Fibroblast of peridontal ligament (primary cell): Measurements from ENCODE around the gene PCARE.
"Not testable (repeated sequence)": the region's sequence is repeated elsewhere in the genome, so short reads cannot be mapped to it uniquely, and the experiment has no call there.

Experiments used
- DNase-seq: peaks from one replicate; pipeline ENCODE4 v3.0.0-alpha.2; 2010; ENCODE audit errors: extremely low read depth

PCARE gene

DNA sequence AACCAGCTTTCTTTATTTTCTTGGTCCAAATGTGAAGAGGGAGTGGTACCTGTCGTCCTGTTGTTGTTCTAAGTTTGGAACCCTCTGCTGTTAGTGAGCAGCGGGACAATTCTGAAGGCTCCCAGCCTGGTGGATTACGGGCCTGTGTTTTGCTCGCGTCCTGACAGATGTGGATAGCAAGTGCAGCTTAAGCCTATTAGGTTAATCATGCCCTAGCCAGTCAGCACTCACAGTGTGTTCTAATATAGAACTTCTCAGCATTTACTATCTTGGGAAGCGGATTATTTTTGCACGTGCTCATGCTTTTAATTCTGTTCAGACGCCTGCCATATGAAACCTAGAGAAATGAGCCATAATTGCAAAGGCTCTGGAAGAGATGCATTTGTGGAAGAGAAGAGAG is at the start of gene PCARE:
Gene PCARE, minus strand, starts transcription at position 113 of the 400 bp plus-strand sequence. CDS start 262 bp downstream, outside the sequence.
- no peak for DNase-seq

DNA sequence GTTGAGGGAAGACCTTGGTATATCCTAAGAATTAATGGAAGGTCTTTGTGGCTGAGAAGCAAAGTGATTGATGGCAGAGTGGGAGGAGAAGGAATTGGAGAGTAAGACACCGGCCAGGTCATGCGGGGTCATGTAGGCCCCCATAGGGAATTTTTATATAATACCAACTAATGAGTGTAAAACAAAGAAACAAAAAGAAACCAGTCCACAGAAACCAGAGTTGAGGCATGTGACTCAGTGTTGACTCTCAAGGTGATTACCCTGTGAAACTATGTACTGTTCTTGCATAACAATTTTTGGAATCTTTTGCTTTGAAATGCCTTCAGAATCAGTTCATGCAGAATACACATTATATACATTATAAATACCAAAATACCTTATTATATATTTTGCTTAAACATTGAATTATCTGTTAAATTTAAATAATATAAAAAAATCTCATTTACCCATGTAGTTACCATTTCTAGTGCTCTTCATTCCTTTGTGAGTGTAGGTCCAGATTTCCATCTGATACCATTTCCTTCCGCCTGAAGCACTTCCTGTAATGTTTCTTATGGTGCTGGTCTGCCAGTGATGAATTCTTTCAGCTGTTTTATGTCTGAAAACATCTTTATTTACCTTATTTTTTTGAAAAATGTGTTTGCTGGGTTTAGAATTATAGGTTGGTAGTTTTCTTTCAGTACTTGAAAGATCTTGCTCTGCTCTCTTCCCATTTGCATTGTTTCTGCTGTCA is 49.5 kb upstream of the PCARE start:
- DNase-seq = peak; percentile 76

DNA sequence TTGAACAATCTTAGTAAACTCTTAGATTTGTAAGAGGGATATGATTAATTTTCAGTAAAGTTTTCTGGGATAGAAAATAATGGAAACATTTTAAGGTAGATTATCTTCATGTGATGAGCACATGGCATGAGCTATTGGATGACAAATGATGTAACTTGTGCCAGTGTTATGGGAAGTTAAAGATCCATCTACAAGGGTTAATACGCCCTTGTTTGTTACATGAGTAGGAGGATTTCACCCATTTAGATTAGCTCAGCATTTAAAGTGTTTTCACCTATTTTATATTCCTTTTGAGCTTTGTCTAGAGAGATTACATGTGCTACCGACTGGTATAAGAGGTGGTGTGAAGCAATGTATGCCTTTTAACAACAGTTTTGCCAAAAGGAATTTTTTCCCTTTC is 46.5 kb upstream of the PCARE start:
- no peak for DNase-seq

DNA sequence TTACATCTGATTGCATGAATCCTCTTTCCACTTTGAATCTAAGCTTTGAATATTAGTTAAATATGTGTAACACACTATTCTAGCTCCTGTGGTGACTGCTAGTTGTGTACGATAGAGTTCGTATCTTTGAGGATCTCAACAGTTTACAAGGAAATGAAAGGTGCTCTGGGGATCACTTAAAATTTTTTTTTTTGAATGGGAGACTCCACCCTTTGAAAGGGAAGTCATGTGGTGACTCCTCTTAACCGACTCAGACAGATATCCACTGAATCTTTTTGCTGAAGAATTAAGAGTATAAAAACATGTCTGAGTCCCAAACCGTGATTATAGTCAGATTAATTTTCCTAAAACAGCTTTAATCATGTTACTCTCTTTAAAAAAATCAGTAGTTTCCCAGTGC is 44.9 kb upstream of the PCARE start:
- DNase-seq = no peak

DNA sequence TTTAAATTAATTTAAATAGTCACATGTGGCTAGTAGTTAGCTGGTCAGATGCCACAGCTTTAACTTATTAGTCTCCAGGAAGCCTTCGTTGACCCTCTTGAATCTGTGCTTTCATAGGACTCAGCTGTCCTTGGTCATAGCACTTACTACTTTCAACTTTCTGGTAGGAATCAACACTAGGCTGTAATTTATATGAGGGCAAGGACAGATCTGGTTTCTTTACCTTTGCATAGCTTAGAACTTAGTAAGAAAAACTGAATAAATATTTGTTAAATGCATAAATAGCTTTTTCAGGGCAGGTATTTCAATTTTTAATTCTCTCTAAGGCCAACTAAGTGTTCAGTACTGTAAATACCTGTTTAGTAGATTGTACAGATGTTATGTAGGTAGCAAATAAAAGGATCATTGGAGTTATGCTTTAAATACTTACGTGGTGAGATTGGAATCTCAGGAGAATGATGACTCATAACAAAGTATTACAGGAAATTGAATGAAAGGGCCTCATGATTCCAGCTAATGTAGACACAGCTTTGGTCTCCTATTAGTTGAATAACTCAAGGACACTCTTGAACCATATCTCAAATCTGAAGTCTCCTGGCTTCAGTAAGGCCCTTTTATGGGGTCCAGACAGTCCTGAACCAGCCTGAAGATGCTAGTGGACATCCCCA is 43.4 kb upstream of the PCARE start:
- DNase-seq = no peak

DNA sequence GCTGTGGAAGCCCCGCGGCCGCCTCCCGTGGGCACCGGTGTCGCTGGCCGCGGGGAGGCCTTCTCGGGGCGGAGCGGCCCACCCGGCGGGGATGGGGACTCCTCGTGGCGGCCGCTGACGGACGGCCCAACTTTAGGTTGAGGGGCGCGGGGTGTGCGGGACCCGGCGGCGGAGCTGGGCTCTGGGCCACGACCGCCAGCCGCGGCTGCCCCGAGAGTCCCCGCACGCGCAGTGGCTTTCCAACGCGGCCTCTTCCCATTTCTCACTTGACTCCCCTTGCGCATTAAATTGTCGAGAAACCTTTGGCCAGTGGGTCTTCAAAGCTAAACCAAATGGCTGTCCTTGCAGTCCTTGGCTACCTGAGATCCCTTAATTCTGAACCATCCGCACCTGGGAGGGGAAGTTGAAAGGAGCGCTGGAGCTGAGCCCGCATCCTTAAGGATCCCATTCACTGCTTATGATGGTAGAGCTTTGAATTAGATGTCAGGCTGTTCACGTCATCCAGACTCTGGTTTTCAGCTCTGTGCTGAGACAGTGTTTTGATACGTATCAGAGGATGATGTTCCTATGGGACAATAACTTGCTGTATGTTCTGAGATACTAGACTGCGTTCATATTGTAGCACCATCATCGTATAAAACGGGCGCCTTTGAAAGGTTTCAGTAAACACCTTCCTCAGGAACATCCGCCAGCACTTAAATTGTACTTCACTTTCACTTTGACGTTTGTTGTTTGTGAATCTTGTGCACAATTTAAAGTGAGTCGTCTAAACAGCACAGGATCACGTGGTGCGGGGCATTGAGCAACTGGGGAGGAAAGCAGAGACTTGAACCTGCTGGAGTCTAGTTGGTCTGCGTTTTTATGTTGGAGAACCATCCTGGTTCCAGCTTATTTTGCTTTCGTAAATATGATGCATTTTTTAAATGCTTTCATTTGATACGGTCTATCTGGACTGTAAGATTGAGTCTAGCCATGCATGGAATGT is 41.8 kb upstream of the PCARE start:
- peak; percentile 85 for DNase-seq

DNA sequence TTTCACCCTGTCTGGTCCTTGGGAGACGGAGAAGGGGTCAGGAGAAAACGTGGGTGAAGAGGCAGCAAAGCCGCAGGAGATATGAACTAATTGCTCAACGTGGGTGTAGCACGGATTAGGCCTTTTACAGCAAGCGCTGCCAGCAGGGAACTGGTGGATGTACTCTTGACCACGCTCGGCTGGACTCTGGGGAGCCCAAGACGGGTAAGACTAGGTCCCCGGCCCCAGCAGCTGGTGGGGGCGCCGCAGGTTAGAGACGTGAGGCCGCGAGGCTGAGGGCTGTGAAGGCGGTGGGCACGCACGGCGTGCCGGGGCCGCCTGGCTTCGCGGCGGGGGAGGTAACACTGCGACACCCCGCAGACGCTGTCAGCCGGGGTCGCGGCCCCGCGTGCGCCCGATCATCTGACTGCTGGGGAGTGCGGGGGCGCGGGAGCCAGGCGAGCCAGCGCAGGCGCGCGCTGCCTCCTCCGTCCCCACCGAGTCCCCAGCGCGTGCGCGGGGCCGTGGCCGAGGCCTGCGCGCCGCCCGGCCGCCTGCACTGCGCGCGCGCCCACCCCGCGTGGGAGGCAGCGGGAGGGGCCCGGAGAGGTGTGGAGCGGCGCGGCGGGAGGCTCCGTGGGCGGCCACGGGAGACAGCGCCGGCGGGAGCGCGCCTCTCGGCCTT is 40.8 kb upstream of the PCARE start, which contains the start of gene CLIP4:
Gene CLIP4, plus strand, starts transcription at position 470 of the 664 bp plus-strand sequence. CDS start 5,974 bp downstream, outside the sequence.
- DNase-seq = peak; percentile 34

DNA sequence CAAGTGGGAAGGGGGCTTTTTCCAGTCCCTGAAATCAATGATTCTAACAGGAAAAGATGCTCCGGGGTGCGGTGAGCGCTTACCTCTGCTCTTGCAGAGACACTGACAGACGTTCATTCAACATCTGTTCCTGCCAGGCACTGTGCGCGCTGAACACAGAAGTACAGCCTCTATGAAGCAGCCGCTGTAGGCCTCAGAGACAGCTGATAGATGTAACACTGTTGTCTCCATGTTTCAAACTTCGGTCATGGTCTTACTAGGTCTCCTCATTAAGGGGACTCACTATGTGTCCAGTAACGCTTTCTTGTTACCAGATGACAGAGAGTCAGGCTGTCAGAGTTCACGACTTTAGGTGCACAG is 40.2 kb upstream of the PCARE start:
- no peak for DNase-seq

DNA sequence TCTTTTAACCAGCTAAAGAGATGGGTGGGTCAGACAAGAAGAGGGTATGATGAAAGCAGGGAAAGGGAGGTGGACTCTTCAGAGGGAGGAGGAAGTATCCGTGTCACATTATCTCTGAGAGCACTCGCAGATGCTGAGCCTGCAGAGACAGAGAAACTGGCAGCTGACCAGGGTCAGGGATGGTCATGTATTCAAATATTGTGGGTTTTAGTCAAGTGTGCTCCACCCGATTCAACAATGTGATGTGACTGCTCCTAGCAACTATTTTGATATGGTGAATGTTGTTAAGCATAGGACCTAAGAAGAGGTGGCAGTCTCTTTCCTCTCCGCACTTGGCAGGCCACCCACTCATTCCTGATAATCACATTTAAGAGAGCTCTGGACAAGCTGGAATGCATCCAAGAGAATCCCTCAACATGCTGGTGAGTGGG is 39.6 kb upstream of the PCARE start:
- DNase-seq = peak; percentile 66

DNA sequence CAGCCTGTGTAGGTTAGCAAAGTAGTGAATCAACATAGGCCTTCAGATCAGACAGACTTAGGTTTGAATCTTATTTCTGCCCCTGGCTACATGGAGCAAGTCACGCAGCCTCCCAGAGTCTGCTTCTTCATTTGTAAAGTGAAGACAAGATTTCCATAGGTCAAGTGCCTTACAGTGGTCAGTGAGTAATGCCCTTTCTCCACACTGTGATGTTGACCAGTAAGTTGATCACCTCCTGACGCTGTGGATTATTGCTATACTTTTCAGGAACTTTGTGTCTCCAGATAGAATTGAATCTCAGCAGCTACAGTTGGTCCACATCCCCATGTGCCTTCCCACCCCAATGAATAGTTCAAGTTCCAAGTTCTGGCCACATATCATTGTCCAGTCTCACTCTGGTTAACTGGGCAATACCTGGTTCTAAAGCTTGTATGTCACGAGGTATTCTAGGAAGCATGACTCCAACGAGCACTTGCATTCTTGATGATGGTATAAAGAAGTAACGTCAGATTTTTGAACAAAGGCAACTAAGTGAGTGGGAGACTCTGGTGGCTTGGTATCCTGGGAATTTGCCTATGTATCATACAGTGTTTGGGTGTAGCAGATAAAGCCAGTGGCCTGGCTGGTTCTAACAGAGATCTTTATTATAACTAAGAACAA is 38.8 kb upstream of the PCARE start:
- DNase-seq = no peak

DNA sequence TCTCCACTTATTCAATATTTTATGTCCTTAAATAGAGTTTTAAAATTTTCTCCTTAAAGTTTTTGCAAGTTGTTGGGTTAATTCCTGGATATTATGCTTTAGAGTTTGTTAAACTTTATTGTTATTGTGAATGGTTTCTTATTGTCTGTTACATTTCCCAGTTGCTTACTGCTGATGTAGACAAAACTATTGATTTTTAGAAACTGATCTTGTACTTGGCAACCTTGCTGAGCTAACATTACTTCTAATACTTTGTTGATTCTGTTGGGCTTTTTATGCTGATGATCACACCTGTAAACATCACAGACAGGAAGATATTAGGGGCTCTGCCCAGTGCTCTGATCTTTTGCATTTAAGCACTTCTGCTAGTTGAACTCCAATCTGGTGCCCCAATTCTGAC is 38.1 kb upstream of the PCARE start:
- no peak for DNase-seq

DNA sequence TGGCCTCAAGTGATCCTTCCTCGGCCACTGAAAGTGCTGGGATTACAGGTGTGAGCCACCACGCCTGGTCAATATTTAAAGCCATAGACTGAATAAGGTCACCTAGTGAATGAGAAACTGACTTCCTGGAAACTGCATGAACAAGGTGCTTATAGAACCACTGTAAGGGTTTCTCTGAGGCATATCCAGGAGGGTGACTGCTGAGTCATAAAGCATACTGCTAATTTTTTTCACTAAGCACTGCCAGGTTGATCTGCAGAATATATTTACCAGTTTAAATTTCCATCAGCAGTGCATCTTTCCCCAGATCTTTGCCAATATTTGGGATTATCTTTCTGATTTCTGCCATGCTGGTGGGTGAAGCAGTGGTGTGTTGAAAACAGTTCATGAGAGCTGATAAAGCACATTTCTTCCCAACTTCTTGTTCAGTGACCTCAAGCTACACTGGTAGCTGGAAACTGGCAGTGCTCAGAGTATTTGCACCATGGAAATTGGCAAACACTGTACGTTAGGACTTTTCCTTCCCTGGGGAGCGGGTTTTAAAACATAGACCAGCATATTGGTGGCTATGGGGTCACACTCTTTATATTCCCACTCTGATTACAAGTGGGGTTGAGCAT is 36.7 kb upstream of the PCARE start:
- no peak for DNase-seq

DNA sequence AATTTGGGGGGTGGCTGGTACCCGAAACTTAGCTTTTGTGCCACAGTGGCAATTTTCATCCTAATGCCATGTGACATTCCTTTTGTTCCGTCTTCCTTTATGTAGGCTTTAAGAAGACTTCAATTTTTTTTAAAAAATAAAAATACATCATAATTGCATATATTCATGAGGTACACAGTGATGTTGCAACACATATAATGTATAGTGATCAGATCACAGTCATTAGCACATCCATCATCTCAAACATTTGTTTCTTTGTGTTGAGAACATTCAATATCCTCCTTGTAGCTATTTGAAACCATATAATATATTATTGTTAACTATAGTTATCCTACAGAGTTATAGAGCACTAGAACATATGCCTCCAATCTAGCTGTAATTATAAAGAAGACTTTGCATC is 34.9 kb upstream of the PCARE start:
- DNase-seq = no peak

DNA sequence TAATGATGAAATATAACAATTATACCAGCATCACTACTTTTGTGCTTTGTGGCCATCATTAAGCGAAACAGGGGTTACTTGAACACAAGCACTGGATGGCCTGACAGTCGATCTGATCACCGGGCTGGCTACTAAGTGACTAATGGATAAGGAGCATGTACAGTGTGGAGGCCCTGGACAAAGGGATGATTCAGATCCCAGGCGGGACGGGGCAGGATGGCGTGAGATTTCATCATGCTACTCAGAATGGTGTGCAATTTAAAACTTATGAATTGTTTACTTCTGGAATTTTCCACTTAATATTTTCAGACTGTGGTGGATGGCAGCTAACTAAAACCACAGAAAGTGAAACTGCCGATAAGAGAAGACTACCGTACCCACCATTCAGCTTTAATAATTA is 33.9 kb upstream of the PCARE start:
- peak; percentile 88 for DNase-seq

DNA sequence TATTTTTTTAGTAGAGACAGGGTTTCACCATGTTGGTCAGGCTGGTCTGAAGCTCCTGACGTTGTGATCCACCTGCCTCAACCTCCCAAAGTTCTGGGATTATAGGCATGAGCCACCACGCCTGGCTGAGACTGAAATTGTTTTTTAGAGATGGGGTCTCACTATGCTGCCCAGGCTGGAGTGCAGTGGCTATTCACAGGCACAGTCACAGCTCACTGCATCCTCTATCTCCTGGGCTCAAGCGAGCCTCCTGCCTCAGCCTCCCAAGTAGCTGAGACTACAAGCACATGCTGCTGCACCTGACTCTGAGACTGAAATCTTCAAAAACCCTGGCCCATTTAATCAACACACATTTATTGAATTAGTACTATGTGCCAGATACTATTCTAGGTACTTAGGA is 33.2 kb upstream of the PCARE start:
- not testable (repeated sequence) for DNase-seq

DNA sequence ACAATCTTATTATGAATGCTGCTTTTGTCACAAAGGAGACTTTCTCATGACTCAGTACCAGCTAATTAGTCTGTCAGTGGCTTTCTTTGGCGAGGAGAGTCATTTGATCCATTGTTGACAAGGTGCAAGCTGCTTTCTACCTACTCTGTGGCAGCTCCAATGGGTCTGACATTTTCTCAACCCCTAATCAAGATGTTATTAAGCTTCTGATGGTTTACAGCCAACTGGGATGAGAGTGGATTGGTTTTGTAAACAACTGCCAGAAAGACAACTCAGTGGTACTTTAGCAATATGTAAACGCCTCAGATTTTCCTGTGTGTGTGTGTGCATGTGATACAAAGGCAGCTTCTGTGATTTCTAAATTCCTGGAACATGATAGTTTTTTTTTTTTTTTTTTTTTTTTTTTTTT is 32.7 kb upstream of the PCARE start:
- DNase-seq = peak; percentile 71

DNA sequence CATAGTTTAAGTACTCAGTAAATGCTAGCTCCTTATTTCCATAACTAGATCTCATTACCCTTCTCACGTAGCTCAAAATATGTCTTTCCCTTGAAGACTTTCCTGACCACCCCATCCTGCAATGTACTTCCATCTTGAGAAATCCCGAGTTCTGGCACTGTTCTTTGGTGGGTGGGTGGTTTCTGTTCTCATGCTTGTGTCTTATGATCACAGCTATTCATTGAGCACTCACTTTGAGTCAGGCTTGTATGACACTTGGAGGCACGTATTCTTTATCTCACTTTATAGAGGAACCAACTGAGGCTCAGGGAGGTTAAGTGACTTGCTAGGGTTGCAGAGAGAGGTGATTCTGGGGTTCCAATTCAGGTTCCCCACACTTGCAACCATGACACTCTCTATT is 31.9 kb upstream of the PCARE start:
- no peak for DNase-seq

DNA sequence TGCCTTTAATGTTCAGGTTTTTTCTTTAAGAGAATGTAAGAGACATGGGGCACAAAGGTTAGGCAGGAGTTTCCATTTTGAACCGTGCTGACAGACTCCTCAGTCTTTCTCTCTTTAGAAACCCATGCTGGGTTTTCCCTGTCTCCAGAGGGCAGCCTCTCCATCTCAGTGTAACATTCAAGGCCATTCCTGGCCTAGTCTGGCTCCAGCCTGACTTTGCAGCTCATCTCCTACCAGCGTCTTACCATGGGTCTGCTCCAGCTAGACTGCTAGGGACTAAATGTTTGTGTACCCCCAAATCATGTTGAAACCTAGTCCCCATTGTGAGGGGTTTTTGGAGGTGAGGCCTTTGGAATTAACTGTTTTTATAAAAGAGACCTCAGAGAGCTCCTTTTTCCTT is 31.1 kb upstream of the PCARE start:
- no peak for DNase-seq

DNA sequence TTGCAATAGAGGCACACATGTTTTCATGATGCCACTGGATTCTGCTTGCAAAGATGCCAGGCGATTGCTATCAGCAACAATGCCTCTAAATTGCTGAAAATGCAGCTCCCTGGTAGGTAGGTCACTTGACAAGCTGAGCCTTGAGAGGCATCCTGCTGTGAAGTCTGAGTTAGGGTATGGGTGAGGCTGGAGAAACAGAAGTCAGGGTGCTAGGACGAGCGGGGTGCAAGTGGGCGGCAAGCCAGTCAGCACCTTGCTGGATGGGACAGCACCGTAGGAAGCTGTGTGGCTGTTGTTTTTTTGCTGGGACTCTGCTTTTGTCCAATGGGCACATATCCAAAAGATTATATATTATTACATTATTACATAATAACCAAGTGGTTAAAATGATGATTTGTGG is 30.4 kb upstream of the PCARE start:
- DNase-seq = no peak

DNA sequence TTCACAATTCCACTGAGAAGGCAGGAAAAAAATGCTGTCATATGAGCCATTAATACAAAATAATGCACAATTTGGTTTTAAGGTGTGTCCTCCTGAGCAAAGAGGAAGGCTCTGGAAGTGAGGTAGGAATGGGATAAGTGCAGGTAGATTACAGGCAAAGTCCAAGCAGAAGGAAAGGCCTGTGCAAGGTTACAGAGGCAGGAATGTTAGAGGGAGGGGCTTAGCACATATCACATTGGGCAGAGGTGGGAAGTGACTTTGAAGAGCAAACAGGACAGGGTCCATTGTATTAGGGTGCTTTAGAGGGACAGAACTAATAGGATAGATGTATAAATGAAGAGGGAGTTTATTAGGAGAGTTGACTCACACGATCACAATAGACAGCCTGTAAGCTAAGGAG is 26.2 kb upstream of the PCARE start:
- DNase-seq = no peak

DNA sequence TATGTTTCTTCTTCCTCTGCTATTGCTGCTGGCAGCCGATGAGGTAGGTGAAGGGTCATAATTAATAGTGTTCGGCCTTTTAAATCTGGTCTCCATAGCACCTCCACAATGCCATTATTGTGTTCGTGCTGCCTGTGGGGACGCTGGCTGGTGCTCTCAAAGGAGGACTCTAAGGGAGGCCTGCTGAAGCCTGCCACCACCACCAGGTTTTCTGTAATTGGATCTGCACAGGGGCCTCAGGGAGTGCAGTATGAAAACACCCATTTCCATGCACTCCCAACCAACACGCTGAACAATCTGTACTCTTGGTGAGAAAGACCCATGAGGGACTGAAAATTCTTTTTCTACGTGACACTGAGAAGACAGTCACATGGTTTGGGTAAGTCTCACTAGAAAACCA is 23.2 kb upstream of the PCARE start:
- no peak for DNase-seq
